LNCaP clone FGC (cell line): ENCODE measurements around the gene MLX.

Source experiments
- DNase-seq: peaks from one replicate; pipeline ENCODE4 v3.0.0-alpha.2; 2011; ENCODE audit warnings: low read depth
- H3K4me3 ChIP-seq: 2 replicates; pipeline ENCODE4 v1.5.1; 2011; ENCODE audit warnings: mild to moderate bottlenecking, low read depth, low read length, control low read depth
- TF ChIP-seq, protein P1 (sequence below): IDR thresholded peaks from 2 replicates; pipeline ENCODE4 v1.5.1; 2012; ENCODE audit warnings: mild to moderate bottlenecking; ENCODE audit not compliant: control insufficient read depth, insufficient read depth; ENCODE audit errors: extremely low read depth

MLX gene

DNA sequence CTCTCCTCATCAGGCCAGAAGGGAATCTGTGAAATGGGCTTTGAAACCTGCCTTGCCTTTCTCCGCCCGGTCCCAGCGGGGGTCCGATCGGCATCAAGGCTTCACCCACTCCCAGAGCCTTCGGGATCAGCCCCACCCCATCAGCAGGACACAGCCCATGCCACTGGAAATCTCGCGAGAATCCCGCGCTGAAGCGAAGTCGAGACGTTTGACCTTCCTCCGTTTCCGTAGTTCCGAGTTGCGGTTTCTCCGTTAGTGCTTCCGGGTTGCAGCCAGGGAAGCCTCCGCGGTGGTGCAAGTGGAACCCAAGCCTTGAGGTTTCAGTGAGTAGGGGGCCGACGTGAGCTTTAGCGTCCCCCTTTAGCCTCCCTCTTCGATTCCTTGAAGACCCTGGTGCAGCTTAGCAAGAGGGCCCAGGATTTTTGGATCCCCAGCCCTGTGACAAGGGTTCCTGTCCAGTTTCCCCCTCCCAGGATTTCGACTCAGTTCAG is 5.0 kb upstream of the MLX start, which contains the start of gene COASY:
COASY (plus strand) TSS at position 252 of the 491 bp plus-strand sequence. CDS start 475 bp downstream, outside the sequence.
- DNase-seq = peak; percentile 85
- TF ChIP-seq, protein P1, sequence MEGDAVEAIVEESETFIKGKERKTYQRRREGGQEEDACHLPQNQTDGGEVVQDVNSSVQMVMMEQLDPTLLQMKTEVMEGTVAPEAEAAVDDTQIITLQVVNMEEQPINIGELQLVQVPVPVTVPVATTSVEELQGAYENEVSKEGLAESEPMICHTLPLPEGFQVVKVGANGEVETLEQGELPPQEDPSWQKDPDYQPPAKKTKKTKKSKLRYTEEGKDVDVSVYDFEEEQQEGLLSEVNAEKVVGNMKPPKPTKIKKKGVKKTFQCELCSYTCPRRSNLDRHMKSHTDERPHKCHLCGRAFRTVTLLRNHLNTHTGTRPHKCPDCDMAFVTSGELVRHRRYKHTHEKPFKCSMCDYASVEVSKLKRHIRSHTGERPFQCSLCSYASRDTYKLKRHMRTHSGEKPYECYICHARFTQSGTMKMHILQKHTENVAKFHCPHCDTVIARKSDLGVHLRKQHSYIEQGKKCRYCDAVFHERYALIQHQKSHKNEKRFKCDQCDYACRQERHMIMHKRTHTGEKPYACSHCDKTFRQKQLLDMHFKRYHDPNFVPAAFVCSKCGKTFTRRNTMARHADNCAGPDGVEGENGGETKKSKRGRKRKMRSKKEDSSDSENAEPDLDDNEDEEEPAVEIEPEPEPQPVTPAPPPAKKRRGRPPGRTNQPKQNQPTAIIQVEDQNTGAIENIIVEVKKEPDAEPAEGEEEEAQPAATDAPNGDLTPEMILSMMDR = no peak
- peak within 1 kb of the TSS; percentile 83 for H3K4me3 ChIP-seq

DNA sequence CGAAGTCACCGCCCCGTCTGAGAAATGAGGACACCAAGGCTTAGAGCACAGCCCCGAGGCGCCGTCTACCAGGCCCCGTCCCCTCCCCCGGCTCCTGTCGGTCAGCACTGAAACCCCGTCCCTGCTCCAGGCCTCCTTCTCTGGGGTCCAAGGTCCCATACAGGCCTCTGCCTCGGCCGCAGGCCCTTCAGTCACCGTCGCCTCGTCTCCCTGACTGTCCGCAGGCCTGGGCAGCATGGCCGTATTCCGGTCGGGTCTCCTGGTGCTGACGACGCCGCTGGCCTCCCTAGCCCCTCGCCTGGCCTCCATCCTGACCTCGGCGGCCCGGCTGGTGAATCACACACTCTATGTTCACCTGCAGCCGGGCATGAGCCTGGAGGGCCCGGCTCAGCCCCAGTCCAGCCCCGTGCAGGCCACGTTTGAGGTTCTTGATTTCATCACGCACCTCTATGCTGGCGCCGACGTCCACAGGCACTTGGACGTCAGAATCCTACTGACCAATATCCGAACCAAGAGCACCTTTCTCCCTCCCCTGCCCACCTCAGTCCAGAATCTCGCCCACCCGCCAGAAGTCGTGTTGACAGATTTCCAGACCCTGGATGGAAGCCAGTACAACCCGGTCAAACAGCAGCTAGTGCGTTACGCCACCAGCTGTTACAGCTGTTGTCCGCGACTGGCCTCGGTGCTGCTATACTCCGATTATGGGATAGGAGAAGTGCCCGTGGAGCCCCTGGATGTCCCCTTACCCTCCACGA is 4.3 kb upstream of the MLX start:
- TF ChIP-seq, protein P1 = no peak
- peak overlapping the region; percentile 83 for H3K4me3 ChIP-seq
- DNase-seq = no peak

DNA sequence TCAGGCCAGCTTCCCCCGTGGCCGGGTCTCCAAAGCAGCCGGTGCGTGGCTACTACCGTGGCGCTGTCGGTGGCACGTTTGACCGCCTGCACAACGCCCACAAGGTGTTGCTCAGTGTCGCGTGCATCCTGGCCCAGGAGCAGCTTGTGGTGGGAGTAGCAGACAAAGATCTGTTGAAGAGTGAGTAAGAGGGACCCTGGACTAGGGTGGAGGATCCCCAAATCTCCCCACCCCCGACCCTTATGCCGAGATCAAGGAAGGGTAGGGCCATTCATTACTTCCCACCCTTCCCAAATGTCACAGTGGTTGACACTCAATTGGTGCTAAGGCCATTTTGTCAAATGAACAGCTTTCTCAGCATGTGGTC is 3.8 kb upstream of the MLX start:
- H3K4me3 ChIP-seq = peak overlapping the region; percentile 83
- TF ChIP-seq, protein P1 = no peak
- no peak for DNase-seq

DNA sequence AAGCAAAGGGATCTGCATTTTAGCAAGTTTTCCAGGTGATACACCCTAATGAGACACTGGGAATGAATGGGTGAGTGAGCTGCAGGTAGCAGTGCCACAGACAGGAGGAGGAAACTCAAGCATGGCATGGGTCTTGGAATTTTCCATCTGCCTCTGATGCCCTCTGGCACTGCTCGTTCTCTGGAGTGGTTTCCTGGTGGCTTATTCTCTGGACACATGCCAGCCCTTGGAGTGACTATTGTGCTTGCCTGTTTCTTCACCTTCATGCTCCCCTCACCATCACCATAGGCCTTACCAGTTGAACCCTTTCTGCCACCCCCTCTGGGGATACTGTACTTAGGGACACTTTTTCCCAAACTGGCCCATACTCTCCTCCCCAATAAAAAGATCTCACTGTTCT is 3.4 kb upstream of the MLX start:
- peak; percentile 74 for DNase-seq
- H3K4me3 ChIP-seq = peak overlapping the region; percentile 83

DNA sequence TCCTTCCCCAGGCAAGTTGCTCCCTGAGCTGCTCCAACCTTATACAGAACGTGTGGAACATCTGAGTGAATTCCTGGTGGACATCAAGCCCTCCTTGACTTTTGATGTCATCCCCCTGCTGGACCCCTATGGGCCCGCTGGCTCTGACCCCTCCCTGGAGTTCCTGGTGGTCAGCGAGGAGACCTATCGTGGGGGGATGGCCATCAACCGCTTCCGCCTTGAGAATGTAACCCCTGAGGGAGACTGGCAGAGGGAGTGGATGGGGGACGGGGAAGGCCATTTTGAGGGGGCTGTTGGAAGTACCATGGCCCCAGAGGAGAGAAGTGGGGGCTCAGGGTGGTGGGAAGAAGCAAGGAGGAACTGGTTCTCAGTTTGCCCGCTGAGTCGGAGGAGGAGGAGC is 3.0 kb upstream of the MLX start:
- no peak for DNase-seq
- TF ChIP-seq, protein P1 = no peak
- peak overlapping the region; percentile 83 for H3K4me3 ChIP-seq

More for the DNA sequence above, 3.4 kb upstream of the MLX start:
- TF ChIP-seq, protein P1 = no peak

DNA sequence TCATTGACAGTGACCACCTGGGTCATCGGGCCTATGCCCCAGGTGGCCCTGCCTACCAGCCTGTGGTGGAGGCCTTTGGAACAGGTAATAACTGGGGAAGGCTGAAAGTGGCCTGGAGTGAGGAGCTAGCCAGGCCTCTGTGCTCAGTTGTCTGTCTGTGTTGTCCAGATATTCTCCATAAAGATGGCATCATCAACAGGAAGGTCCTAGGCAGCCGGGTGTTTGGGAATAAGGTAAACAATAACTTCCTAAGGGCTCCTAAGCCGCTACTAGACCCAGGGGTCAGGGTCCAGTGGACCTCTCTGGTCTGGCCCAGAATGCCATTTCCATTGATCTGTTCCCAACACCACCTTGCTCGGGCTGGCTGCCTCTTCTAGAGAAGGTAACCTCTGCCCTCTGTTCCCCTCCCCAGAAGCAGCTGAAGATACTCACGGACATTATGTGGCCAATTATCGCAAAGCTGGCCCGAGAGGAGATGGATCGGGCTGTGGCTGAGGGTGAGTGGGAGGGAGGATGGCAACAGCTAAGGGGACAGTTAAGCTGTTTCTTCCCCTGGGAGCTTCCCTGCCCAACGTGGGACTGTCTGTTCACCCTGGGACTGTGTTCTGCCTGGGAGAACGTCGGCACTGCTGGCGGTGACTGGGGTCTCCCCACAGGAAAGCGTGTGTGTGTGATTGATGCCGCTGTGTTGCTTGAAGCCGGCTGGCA is 1.9 kb upstream of the MLX start:
- TF ChIP-seq, protein P1 = no peak
- no peak for DNase-seq
- H3K4me3 ChIP-seq = no peak overlapping the region
